Fibroblast of mammary gland (primary cell): Measurements from ENCODE around the gene ZNF213.
"Not testable (repeated sequence)": the region's sequence is repeated elsewhere in the genome, so short reads cannot be mapped to it uniquely, and the experiment has no call there.

ENCODE experiments used
- DNase-seq: peaks from one replicate; pipeline ENCODE4 v3.0.0-alpha.2; 2010; ENCODE audit warnings: low read depth
- H3K4me3 ChIP-seq: 2 replicates; pipeline ENCODE4 v1.5.1; 2011; ENCODE audit warnings: low read depth, mild to moderate bottlenecking, low read length, moderate library complexity; ENCODE audit not compliant: control insufficient read depth
- CTCF ChIP-seq: conservative IDR thresholded peaks from 2 replicates; pipeline ENCODE4 v1.5.1; 2011; ENCODE audit warnings: low read depth, low read length, inconsistent platforms; ENCODE audit not compliant: control insufficient read depth, insufficient read depth

Gene ZNF213

DNA sequence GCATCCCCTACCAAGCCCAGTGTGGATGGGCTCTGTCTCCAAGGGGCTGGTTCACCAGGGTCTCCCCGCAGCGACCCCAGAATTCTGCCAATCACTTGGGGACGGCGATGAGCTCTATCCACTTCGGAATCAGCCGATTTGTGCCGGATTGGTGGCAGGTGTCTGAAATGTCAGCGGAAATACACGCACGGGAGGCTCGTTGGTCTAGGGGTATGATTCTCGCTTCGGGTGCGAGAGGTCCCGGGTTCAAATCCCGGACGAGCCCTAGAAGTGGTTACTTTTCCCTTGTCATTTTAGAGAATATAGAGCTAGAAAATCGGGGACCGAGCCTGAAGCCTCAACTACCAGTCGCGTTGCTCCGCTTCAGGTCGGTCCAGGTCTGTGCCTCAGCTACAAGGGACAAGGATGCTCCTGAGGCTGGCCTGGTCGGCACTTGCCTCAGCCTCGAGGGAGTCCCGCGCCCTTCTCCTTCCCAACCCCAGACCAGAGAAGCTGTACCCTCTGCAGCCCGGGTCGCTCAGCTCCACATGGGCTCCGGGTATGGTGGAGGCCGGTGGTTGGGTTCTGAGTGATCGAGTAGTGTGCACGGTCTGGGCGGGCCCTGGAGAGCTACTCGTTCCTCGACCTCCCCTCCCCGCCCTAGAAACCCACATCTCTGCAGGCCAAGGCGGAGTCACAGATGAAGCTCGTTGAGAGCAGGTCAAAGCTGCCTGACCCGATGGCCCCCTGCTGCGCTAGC, 37.2 kb downstream of the ZNF213 start:
- no peak for TF ChIP-seq CTCF
- peak; percentile 80 for DNase-seq
- peak overlapping the region; percentile 29 for H3K4me3 ChIP-seq

- TF ChIP-seq CTCF: peak; percentile 34
- DNase-seq: no peak
- H3K4me3 ChIP-seq: peak overlapping the region; percentile 27
These were observed 39.2 kb downstream of the ZNF213 start for GRCh38 chr16:3173892-3174617.

DNA sequence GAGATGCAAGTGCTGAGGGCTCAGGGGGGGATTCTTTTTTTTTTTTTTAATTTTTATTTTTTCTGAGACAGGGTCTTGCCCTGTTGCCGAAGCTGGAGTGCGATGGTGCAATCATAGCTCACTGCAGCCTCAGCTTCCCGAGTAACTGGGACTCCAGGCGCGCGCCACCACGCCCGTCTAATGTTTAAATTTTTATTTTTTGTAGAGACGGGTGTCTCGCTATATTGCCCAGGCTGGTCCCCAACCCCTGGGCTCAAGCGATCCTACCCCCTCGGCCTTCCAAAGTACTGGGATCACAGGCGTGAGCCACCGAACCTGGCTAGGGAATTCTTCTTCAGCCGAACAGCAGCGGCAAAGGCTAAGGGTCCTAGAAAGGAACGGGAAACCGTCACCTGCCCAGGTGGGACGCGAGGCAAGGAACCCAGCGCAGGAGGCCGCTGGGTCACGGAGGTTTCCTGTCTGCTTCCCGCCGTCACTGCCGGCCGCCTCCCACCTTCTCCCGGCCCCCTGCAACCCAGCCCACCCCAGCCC, 39.9 kb downstream of the ZNF213 start:
- no peak for DNase-seq
- H3K4me3 ChIP-seq: peak overlapping the region; percentile 20
- no peak for TF ChIP-seq CTCF

DNA sequence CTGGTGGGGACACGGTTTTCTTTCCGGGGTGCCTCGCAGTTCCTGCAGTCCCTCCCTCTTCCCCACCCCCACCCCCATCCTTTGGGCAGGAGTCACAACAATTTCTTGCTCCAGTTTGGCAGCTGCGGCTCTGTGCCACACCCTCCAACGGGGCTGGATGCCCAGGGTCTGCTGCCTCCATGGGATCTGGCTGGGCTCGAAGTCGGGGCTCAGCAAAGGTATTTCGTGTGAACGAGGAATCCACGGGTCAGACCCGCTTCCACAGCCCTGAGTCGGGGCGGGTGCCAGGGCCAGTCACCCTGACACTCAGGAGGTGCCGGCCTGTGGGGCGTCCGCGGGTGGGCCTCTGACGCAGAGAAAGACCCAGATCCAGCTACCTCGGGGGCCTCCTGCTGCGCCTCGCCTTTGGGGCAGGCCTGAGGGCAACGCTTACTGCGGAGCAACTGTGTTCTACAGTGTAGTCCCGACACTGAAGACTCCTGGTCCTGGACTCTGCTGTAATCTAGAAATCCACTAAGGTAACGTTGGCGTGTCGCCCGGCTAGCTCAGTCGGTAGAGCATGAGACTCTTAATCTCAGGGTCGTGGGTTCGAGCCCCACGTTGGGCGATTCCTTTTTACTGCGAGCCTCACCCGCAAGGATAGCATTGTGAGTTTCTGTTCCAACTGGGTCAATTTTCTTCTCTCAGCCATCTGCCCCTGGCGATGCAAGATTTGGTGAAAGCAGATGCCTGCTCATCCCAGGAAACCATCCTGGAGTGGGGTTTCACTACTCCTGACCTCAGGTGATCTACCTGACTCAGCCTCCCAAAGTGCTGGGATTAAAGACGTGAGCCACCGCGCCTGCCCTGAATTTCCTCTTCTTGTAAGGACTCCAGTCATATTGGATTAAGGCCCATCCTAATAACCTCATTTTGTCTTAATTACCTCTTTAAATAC, 40.6 kb downstream of the ZNF213 start:
- peak overlapping the region; percentile 40 for H3K4me3 ChIP-seq
- TF ChIP-seq CTCF: no peak
- peak; percentile 75 for DNase-seq

- no peak overlapping the region for H3K4me3 ChIP-seq
- no peak for TF ChIP-seq CTCF
- DNase-seq: no peak
These were observed 44.8 kb downstream of the ZNF213 start for GRCh38 chr16:3179651-3180050.

- H3K4me3 ChIP-seq: peak overlapping the region; percentile 19
- DNase-seq: no peak
- TF ChIP-seq CTCF: no peak
These were observed 45.6 kb downstream of the ZNF213 start for GRCh38 chr16:3180445-3180878.

DNA sequence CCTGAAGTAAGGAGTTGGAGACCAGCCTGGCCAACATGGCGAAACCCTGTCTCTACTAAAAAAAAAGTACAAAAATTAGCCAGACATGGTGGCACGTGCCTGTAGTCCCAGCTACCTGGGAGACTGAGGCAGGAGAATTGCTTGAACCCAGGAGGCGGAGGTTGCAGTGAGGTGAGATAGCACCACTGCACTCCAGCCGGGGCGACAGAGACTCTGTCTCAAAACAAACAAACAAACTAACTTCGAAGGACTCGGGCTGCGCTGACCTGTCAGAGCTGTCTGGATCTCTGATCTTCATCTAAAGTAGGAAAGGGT, 47.4 kb downstream of the ZNF213 start:
- not testable (repeated sequence) for DNase-seq, H3K4me3 ChIP-seq
